ENCODE measurements around the gene HOXC4.
"Not testable (repeated sequence)": the region's sequence is repeated elsewhere in the genome, so short reads cannot be mapped to it uniquely, and the experiment has no call there.

The HOXC4 gene

GRCh38 chr12:54100588-54100987, 47.0 kb downstream of the HOXC4 start:
- DNase-seq = not testable (repeated sequence)

GRCh38 chr12:54102223-54102622, 48.6 kb downstream of the HOXC4 start:
- DNase-seq = not testable (repeated sequence)

- not testable (repeated sequence) for DNase-seq
These were observed 50.2 kb downstream of the HOXC4 start for GRCh38 chr12:54103827-54104226.
